GOT3 (cell line): ENCODE results near the gene PIGV.
"Not testable (repeated sequence)": the region's sequence is repeated elsewhere in the genome, so short reads cannot be mapped to it uniquely, and the experiment has no call there.

Source experiments
- DNase-seq: peaks from one replicate; lab custom pipeline; 2025; ENCODE audit warnings: mixed read lengths; lab: John Stamatoyannopoulos, UW

PIGV gene

DNA sequence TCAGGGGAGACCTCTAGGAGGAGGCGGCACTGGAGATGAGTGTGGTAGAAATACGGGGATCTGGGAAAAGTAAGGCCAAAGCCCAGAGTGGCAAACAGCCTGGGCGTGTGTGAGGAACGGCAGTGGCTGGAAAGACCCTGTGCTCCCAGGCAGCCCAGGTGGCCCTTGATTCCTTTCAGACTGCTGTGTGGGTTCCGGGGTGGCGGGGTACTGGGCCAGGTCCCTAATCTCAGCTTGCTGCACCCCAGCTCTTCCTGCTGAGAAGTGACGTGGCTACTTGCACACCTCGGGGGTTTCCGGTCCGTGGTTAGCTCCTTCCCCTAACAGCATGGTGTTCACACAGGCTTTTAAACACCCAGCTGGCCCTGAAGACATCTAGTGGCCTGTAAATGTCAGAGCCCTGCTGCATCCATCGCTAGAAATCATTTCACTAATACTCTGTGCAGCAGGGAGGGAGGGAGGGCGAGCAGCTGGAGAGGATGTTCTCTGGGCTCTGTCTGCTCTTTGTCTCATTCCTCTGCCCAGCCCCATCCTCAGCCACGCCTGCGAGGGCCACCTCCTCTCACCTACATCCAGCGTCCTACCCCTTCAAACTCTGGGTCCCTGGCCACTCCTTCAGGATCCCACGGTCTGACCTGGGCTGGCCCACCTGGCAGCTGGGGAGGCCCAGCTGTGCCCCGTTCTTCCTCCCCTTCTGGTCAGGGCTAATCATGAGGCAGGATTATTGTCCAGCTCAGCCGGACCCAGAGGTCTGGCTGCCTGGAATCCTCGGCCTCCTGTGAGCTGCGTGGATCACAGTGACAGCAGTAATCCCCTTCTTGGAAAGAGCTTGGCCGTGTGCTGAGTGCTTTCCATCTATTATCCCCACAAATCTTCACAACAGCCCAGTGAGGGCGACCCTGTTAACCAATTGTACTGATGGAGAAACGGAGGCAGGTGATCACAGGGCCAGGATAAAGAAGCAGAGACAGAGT lies 46.0 kb downstream of the PIGV start:
- DNase-seq, result no peak

DNA sequence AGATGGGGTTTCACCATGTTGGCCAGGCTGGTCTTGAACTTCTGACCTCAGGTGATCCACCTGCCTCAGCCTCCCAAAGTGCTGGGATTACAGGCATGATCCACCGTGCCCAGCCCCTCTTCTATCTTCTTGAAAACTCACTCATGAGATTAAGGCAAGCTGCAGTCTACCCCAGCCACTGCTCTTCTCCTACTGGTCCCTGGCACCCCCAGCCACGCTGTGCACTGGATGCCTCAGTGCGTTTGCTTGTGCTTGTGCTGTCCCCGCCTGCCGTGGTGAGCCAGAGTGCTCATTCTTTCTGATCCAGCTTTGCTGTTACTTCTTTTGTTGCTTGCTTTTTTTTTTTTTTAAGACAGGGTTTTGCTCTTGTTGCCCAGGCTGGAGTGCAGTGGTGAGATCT lies 49.9 kb downstream of the PIGV start:
- DNase-seq, result not testable (repeated sequence)

DNA sequence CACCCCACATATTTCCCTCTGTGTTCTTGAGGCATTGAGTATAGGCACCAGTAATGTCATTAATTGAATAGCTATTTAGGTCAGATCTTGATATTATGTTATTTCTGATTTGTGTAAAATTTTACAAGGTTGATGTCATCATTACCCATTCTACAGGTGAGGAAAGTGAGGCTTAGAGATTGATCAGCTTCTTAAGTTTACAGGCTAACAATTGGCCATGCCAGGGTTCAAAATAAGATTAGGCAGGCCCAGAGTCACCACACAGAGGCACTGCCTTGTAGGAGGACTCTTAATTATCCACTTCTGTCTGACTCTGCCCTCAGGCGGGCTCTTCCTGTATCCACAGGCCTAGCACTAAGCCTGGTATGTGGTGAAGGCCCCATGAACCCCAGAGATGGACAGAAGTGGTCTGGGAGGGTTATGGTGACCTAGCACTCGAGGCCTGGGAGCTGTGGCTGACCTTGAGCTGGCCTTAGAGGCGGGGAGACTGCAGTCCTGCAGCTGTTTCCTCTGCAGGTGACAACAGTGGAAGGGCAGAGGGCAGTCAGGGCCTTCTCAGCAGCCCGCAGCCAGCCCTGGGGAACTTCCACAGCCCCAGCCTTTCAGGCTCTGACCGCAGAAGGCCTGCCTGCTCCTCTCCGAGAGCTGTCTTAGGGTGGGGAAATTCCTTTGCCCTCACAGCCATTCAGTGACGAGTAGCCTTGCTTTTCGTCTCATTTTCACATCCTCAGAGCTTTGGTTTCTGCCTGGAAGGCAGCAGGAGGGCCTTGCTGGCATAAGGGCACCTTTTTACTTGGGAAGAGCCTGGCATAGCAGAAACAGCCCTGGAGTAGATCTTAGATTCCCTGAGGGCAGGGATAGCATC lies 51.0 kb downstream of the PIGV start:
- no peak for DNase-seq

DNA sequence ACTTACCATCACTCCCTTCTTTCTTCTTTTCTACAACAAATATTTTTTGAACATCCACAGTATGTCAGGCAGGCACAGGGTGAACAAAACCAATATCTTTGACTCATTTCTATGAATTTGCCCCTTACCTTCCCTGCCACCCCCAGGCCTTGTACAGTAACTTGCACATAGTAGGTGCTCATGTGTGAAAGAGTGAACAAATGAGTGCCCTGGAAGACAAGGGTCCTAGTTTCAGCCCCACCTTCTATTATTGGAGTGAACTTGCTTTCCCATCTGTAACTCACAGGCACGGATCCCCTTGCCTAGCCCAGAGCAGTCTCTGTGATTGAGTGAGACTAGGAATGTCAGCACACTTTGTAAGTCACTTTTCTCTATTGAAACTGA lies 51.6 kb downstream of the PIGV start:
- DNase-seq, result no peak

DNA sequence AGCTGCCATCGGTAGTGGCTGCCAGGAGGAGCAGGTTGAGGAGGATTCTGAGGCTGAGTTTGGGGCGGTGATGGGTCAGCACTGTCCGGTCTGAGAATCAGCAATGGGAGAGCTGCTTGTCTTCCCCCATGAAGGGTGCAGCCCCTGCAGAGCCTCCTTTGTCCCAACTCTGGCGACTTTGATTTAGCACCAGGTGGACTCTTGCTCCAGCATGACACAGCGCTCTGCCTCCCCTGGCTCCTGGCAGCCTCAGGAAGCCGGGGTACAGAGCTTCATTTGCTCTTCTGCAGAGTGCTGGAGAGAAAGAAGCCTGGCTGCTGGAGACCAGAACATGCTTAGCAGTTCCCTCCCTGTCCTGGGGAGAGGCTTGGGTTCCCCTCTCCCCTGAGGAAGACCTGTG lies 52.0 kb downstream of the PIGV start:
- no peak for DNase-seq

DNA sequence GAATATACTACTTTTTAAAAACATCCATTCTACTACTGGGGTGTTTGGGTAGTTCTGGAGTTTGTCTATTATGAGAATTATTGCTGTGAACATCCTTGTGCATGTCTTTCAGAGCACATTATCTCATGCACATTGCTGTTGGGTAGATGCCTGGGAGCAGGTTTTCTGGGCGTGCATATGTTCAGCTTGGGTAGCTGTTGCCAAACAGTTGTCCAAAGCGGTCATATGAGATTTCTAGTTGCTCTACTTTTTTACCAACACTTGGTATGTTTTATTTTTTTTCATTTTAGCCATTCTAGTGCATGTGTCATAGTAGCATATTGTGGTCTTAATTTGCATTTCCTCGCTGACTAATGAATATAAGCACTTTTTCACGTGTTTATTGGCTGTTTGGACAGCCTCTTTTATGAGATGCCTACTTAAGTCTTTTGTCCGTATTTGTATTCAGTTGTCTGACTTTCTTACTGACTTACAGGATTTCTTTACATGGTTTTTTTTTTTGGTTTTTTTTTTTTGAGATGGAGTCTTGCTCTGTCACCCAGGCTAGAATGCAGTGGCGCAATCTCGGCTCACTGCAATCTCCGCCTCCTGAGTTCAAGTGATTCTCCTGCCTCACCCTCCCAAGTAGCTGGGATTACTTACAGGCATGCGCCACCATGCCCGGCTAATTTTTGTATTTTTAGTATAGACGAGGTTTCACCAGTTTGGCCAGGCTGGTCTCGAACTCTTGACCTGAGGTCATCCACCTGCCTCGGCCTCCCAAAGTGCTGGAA lies 56.9 kb downstream of the PIGV start:
- no peak for DNase-seq

DNA sequence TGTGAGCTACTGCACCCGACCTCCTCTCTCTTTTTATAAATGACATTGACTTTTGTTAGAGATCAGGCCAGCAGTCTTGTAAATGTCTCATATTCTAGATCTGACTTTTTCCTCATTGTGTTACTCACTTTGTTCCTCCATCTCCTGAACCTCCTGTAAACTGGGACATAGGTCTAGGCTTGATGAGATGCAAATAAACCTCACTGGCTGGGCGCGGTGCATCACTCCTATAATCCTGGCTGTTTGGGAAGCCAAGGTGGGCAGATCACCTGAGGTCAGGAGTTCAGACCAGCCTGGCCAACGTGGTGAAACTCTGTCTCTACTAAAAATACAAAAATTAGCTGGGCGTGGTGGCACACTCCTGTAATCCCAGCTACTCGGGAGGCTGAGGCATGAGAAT lies 60.1 kb downstream of the PIGV start:
- not testable (repeated sequence) for DNase-seq
